DMS53 treated with DMSO at 0.1 percent for 48 hours (cell line): Measurements from ENCODE around the gene AHDC1.
A peak's percentile ranks its signal among the peaks of the same experiment; 100 is the strongest.
"Not testable (repeated sequence)": the region's sequence is repeated elsewhere in the genome, so short reads cannot be mapped to it uniquely, and the experiment has no call there.

Experiments
- DNase-seq: peaks from one replicate; lab custom pipeline; 2025; ENCODE audit not compliant: unreplicated experiment; lab: John Stamatoyannopoulos, UW

The AHDC1 gene

GRCh38 chr1:27553823-27554222 is 50.1 kb downstream of the AHDC1 start:
- DNase-seq, result not testable (repeated sequence)

DNA sequence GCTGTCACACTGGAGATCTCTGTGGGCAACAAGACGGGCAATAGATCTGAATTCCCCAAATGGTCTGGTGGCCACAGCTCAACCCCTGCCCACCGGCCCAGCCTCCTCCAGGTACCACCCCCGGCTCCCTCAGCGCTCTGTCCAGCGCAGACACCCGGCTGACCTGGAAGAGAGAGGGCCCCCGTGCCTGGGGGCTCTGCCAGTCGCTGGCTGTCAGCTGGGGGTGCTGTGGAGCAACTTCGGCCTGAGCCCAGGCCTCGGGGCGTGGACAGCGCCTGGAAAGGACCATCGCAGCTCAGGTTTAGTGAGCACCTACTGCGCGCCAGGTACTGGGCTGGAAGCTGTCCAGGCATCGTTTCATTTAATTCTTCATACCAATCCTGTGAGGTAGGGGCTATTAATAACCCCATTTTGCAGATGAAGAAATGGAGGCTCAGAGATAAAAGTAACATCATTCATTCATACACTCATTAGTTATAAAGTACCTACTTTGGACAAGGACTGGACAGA is 51.0 kb downstream of the AHDC1 start:
- DNase-seq, result no peak

- DNase-seq, result no peak
These were observed 52.0 kb downstream of the AHDC1 start for GRCh38 chr1:27551953-27552312.

DNA sequence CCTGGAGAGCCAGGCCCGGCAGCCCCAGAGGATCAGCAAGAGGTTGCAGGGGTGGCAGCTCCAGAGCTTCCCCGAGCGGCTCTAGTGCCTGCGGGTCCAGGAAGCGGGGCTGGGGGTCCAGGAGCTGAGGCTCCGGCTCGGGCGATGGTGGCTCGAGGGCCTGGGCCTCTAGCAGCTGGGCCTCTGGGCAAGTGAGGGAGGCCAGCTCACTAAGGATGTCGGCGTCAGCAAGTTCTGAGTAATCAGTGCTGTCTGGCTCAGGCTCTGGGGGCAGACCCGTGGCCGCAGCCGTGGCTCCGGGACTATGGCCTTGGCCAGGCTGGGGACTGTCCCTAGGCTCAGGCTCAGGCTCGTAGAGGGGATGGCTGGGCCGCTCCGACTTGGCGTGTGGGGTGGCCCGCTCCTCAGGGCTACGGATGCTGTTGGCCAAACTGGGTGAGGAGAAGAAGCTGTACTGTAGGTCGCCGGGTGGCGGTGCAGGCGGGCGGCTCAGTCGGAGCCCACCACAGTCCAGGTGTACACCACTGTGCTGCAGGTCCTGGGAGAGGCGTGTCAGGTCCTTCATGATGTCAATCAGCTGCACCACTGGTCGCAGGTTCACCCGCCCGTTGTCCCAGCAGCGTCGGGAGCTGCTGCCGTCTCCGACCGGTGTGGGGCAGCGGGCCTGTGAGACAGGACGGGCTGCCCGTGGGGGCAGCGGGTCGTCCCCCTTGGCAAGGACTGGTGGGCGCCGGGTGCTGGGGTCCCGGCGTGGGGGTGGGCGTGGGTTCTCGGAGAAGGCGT is 52.6 kb downstream of the AHDC1 start:
- DNase-seq, result no peak

GRCh38 chr1:27550510-27551169 is 53.3 kb downstream of the AHDC1 start:
- DNase-seq, result no peak

DNA sequence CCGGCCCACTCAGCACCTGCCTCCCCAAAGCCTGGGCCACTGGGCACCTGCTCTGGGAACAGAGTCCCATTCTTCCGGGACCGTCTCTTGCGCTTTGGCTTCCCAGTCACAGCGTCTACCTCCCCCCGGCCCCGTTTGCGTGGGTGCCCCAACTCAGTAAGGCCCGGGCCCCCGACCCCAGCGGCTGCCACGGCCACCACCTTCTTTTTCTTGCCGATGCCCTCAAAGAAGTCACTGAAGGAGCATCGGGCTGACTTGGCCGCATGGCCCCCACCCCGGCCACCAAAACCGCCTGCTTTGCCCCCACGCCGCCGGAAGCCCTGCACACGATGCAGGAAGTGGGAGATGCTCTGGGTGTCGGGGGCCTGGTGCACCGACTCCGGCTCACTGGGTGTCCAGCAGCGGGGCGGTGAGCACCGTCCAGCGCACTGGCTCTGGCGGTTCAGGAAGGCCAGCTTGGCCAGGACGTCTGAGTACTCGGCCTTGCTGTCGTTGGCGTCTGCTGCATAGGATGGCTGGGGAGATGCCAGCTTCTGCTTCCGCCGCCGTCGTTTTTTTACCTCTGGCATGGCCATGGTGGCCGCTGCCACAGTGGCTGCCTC is 54.0 kb downstream of the AHDC1 start:
- no peak for DNase-seq

DNA sequence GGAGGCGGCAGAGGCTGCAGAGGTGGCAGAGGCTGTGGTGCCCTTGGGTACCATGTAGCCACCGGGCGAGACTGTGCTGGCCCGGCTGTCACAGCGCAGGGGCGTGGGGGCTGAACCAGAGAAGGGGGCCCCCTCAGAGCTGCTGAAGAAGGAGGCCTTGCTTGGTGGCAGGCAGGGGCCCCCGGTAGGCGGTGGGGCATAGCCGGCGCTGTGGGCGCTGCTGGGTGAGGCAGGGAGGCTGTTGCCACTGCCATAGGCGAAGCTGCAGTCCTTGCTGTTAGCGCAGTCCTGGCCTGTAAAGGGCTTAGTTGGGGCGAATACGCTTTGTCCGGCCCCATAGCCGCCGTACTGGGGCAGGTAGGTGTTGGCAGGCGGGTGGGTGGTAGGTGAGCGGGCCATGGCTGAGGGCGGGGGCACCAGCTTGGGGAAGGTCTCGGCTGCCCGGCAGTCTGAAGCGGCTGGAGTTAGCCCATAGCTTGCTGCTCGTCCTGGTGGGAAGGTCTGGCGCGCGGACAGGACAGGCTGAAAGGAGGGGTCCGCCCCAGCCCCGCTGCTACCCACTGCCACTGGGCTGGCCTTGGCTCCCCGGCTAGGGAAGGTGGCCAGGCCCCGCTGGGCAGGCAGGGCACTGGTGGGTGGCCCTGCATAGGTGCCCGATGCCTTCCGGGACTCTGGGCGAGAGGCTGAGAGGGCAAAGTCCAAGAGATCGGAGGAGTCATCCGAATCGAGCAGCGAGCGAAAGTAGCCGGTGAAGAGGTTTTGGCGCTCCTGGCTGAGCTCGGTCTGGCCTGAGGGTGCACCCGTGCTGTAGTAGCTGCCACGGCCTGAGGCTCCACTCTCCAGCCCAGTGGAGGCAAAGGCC is 54.9 kb downstream of the AHDC1 start:
- DNase-seq, result peak; percentile 62

DNA sequence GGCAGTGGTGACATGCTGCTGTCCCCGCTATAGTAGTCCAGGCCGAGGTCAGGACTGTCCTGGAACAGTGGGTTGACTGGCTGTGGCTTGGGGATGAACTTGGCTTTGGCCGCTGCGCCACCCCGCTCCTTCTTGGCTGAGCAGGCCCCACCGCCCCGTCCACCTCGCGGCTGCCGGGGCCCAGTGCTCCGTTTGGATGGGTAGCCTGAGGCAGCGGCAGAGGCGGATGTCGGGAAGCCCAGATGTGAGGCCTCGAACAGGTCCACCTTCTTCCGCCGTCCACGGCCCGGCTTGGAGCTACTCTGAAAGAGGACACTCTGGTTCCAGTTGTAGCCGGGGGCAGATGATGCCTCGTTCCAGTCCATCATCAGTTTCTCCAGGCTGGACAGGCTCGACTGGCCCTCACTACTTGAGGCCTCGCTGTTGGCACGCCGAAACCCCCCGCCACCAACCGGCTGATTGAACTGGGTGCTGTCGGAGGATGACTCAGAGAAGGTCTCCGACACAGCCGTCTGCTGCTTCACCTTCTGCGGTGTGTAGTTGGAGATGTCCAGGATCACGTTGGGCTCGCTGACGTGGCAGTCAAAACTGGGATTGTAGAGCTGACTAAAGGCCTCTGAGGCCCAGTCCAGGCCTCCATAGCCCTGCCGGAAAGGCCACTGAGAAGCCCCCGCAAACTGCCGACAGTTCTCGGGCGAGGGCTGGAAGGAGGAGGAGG is 55.6 kb downstream of the AHDC1 start:
- DNase-seq, result no peak

GRCh38 chr1:27547220-27548116 is 56.5 kb downstream of the AHDC1 start:
- no peak for DNase-seq

GRCh38 chr1:27545876-27546275 is 58.1 kb downstream of the AHDC1 start:
- DNase-seq, result no peak

- DNase-seq, result no peak
These were observed 58.7 kb downstream of the AHDC1 start for GRCh38 chr1:27545271-27545670.

DNA sequence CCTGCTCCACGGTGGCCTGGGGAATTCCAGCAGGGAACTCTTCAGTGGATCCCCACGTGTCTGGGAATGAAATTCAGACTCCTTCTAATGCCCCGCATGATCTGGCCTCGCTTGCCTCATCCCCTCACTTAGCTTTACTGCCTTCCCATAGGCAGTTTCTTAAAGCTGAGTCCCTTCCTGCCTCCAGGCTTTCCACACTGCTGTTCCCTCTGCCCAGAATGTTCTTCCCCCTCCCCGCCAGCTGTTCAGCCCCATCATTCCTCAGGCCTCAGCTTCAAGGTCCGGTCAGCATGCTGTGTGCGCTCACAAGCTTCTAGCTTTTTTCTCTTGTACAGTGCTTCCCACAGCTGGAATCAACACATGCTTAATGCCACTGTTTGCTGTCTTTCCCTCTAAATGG is 59.1 kb downstream of the AHDC1 start:
- DNase-seq, result no peak

DNA sequence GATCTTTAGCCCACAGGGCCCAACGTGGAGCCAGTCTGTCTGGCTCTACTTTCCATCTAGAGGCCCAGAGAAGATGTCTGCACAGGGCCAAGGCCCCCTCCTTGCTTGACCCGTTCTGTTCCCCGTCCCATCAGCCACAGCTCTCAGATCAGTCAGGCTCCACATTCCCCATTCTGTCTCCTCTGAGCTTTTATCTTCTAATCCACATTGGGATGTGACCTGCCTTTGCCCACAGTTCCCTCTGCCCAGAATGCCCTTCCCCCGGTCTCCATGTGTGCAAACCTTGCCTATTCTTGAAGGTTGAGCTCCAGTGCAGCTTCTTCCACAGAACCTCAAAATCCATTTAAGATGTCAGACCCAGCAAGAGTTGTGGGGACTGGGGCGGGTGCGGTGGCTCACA is 60.7 kb downstream of the AHDC1 start:
- no peak for DNase-seq

DNA sequence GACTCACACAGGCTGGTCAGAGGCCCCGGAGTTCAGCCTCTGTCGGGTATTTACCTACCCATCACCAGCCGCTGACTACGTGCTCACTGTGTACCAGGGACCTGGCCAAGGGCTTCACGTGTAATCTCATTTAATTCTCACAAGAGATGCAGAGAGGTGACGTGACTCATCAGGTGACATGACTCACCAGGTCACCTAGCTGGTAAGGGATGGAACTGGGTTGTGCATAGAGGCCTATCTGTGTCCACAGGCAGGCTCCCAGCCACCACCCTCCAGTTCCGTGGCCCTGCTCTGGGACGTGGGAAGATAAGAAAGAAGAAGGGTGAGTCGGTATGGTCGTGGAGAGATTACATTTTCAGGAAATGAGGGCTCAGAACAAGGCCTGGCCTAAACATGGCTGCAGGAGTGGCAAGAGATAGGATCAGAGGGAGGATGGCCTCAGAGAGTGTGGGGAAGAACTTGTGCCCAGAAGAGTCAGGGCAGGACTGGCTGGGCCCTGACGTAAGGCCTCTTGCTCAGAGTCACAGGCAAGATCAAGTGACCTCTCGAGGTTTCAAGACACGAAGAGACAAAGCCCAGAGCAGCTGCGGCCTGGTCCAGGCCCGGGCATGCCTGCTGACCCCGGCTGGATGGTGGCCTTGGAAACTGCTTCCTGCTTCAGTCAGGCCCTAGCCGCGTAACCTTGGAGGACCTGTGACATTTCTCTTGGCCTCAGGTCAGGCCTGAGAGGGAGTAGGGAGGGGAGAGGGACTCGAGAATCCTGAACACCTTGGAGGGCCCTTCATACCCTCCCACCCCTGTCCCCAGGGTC is 61.3 kb downstream of the AHDC1 start:
- DNase-seq, result peak; percentile 98

GRCh38 chr1:27539901-27540861 is 63.8 kb downstream of the AHDC1 start:
- peak; percentile 77 for DNase-seq

- DNase-seq, result no peak
These were observed 65.2 kb downstream of the AHDC1 start for GRCh38 chr1:27538793-27539192.

GRCh38 chr1:27538305-27538676 is 65.7 kb downstream of the AHDC1 start:
- not testable (repeated sequence) for DNase-seq

- no peak for DNase-seq
These were observed 67.2 kb downstream of the AHDC1 start for GRCh38 chr1:27536767-27537166.
